LNCaP clone FGC (cell line): ENCODE data around the gene FIBCD1.

Experiments used
- DNase-seq: peaks from one replicate; pipeline ENCODE4 v3.0.0-alpha.2; 2011; ENCODE audit warnings: low read depth
- H3K4me3 ChIP-seq: 2 replicates; pipeline ENCODE4 v1.5.1; 2011; ENCODE audit warnings: mild to moderate bottlenecking, low read depth, low read length, control low read depth
- CTCF ChIP-seq: IDR thresholded peaks from 2 replicates; pipeline ENCODE4 v1.5.1; 2012; ENCODE audit warnings: mild to moderate bottlenecking; ENCODE audit not compliant: control insufficient read depth, insufficient read depth; ENCODE audit errors: extremely low read depth

The FIBCD1 gene

GRCh38 chr9:130921300-130921988 is 17.6 kb downstream of the FIBCD1 start:
- TF ChIP-seq CTCF = no peak
- DNase-seq = no peak
- H3K4me3 ChIP-seq = no peak overlapping the region

DNA sequence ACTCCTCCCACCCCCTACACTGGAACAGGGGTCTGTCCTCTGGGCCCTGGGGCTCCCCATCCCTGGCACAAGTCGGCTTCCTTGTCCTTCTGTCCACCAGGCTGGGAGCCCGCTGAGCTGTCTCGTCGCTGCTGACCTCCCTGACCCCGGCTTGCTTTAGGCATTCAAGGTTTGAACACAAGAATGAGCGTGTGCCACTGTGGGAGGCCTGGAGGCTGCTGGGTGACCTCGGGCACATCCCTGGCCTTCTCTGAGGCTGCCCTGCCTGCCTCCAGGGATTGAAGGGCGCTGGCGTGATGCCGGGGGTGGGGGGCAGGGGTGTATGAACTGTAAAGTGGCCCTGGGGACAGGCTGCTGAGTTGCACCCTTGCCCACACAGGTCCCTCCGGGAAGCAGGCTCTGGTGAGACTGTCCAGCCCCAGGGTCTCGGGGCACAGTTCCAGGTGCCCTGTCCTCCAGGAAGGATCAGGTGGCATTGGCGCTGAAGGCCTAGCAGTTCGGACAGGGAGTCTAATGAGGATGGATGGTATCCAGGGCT is 18.2 kb downstream of the FIBCD1 start:
- no peak for DNase-seq
- H3K4me3 ChIP-seq = no peak overlapping the region
- TF ChIP-seq CTCF = no peak

DNA sequence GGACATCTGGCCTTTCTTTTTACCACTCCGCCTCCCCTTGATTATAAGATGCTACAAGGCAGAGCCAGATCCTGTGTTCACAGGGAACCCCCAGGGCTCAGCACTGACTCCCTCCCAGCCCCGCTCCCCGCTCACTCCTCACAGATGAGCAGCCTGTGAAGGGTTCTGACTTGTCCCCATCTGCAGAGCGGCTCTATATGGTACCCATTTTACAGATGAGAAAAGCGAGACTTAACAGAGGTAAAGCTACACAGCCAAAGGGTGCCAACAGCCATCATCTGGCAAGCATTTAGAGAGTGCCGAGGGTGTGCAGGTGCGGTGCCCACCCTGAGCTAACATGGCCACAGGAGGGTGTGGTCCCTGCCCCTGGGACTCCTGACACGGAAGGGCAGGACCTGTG is 18.8 kb downstream of the FIBCD1 start:
- no peak for DNase-seq
- TF ChIP-seq CTCF = no peak
- no peak overlapping the region for H3K4me3 ChIP-seq

GRCh38 chr9:130919559-130920145 is 19.4 kb downstream of the FIBCD1 start:
- no peak overlapping the region for H3K4me3 ChIP-seq
- no peak for TF ChIP-seq CTCF
- DNase-seq = no peak

- H3K4me3 ChIP-seq = no peak overlapping the region
- no peak for TF ChIP-seq CTCF
- DNase-seq = no peak
Observed at GRCh38 chr9:130918826-130919558, 20.1 kb downstream of the FIBCD1 start.

DNA sequence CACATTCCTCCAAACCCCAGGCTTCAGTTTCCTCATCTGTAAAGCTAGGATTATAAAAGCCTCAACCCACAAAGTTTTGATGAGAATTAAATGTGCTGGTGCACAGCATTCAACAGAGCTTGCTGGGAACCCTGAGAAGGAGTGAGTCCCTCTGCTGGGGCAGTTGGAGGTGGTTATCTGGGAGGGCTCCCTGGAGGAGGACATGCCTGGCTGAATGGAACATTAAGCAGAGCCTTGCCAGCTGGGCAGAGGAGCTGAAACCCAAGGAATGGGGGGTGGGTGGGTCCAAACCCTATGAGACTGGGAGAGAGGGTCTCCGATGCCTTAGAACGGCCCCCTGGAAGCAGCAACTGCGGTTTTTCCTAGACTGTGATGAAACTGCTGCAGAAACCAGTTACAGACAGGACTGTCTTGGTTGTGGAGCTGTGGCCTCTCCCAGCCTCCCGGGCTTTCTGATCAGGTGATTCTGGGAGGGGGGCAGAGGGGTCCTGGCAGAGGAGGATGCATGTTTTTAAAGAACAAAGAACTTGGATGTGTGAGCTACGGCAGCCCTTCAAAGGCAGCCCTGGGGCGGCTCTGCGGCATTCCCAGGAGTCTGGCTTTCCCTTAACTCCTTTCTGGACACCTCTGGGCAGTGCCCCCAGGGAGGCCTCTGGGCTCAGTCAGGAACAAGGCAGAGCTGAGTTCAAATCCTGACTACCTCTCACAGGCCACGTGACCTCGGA is 20.8 kb downstream of the FIBCD1 start:
- no peak for TF ChIP-seq CTCF
- no peak overlapping the region for H3K4me3 ChIP-seq
- DNase-seq = no peak
